B cell (primary cell): ENCODE results near the gene DKK1. TPM values are rescaled to one million over a fixed set of nuclear protein-coding genes. Genes with fewer than 3 reads are reported as not detected.

Experiments used
- ATAC-seq: fragments of 200-7000 bp; cut with Tn5 transposase; one replicate; pipeline ENCODE4 v1.10.0; 2021; ENCODE audit warnings: low read depth, mild to moderate bottlenecking, moderate number of reproducible peaks, moderate library complexity
- CTCF ChIA-PET: fragments of 350-600 bp; sonication (Branson Sonifier 250); formaldehyde crosslinking; loops from one replicate; lab custom pipeline; 2021; ENCODE audit warnings: antibody characterized with exemption, inconsistent platforms; lab: Charles Lee
- POLR2A ChIA-PET: fragments of 350-600 bp; sonication (Branson Sonifier 250); formaldehyde crosslinking; loops from one replicate; lab custom pipeline; 2021; ENCODE audit warnings: antibody characterized with exemption; lab: Charles Lee
- DNase-seq: peaks from one replicate; pipeline ENCODE4 v3.0.0; 2013
- H2AFZ ChIP-seq: 2 replicates; pipeline ENCODE4 v1.6.1; 2012; ENCODE audit warnings: mild to moderate bottlenecking, low read depth, low read length; ENCODE audit not compliant: insufficient read depth, poor library complexity, severe bottlenecking
- H3K27ac ChIP-seq, 2 donors: 1 replicate in 1 of 2; 2 replicates in 1 of 2; pipeline ENCODE4 v1.5.1; 2012 to 2013; ENCODE audit warnings: low read length in 2 of 2, mild to moderate bottlenecking in 2 of 2, moderate library complexity in 1 of 2
- H3K27me3 ChIP-seq, 4 experiments: fragments of 200-600 bp in 1 of 4; sonication (generic) in 1 of 4; replicated peaks in 1 of 4; 1 replicate in 2 of 4; 2 replicates in 2 of 4; pipeline versions ENCODE4 v1.6.1 to v1.7.0; 2013 to 2016; ENCODE audit warnings: low read length in 3 of 4, mild to moderate bottlenecking in 2 of 4, mixed read lengths in 1 of 4, moderate library complexity in 1 of 4; ENCODE audit not compliant: insufficient read depth in 4 of 4, control insufficient read depth in 3 of 4; ENCODE audit errors: control extremely low read depth in 1 of 4
- H3K36me3 ChIP-seq, 2 experiments: replicated peaks in 1 of 2; 1 replicate in 1 of 2; 2 replicates in 1 of 2; pipeline versions ENCODE4 v1.6.1 to v1.7.1; 2013; ENCODE audit warnings: low read length in 1 of 2; ENCODE audit not compliant: insufficient read depth in 2 of 2, control insufficient read depth in 1 of 2; ENCODE audit errors: control extremely low read depth in 1 of 2, extremely low read depth in 1 of 2
- H3K4me1 ChIP-seq, 2 donors: fragments of 200-600 bp in 1 of 2; sonication (generic) in 1 of 2; 1 replicate in 1 of 2; 2 replicates in 1 of 2; pipeline versions ENCODE4 v1.5.1 to v1.6.1; 2013 to 2017; ENCODE audit warnings: low read length in 2 of 2; ENCODE audit not compliant: control insufficient read depth in 2 of 2, insufficient read depth in 2 of 2
- H3K4me2 ChIP-seq: replicated peaks from 2 replicates; pipeline ENCODE3; 2012; ENCODE audit warnings: mild to moderate bottlenecking, low read depth, low read length; ENCODE audit not compliant: poor library complexity, severe bottlenecking
- H3K4me3 ChIP-seq, 5 experiments: fragments of 200-600 bp in 1 of 5; sonication (generic) in 1 of 5; 1 replicate in 3 of 5; 2 replicates in 2 of 5; pipeline versions ENCODE4 v1.5.1 to v1.7.0; 2011 to 2016; ENCODE audit warnings: low read length in 4 of 5, mild to moderate bottlenecking in 4 of 5, low read depth in 2 of 5, control low read depth in 1 of 5, moderate library complexity in 1 of 5; ENCODE audit not compliant: insufficient read depth in 1 of 5; ENCODE audit errors: control extremely low read depth in 1 of 5, extremely low read depth in 1 of 5
- H3K79me2 ChIP-seq: fragments of 200-600 bp; sonication (generic); one replicate; pipeline ENCODE4 v1.6.0; 2016; ENCODE audit warnings: low read length; ENCODE audit not compliant: control insufficient read depth, insufficient read depth
- H3K9ac ChIP-seq: fragments of 200-600 bp; sonication (generic); 2 replicates; pipeline ENCODE4 v1.6.1; 2017; ENCODE audit warnings: mild to moderate bottlenecking, low read length, moderate library complexity
- H3K9me3 ChIP-seq, 3 donors: one replicate each; pipeline versions ENCODE4 v1.6.1 to v1.7.1; 2013; ENCODE audit warnings: low read length in 2 of 3; ENCODE audit not compliant: control insufficient read depth in 2 of 3, insufficient read depth in 1 of 3; ENCODE audit errors: control extremely low read depth in 1 of 3
- H4K20me1 ChIP-seq: 2 replicates; pipeline ENCODE4 v1.6.0; 2012; ENCODE audit warnings: mild to moderate bottlenecking, low read length; ENCODE audit not compliant: insufficient read depth, control insufficient read depth, poor library complexity, severe bottlenecking
- H3K27ac Mint-ChIP-seq: one replicate; pipeline ENCODE4 v1.8.0; 2021; ENCODE audit warnings: mixed read lengths
- H3K27me3 Mint-ChIP-seq: one replicate; pipeline ENCODE4 v1.8.0; 2021; ENCODE audit warnings: mixed read lengths
- H3K4me1 Mint-ChIP-seq: one replicate; pipeline ENCODE4 v1.8.0; 2021; ENCODE audit warnings: mixed read lengths
- H3K4me3 Mint-ChIP-seq: one replicate; pipeline ENCODE4 v1.8.0; 2021; ENCODE audit warnings: mixed read lengths
- H3K9me3 Mint-ChIP-seq: one replicate; pipeline ENCODE4 v1.8.0; 2022; ENCODE audit warnings: mixed read lengths; ENCODE audit not compliant: insufficient read depth
- CTCF ChIP-seq: fragments of 200-600 bp; IDR thresholded peaks from one replicate; pipeline ENCODE4 v1.8.0; 2022; ENCODE audit warnings: antibody characterized with exemption, mild to moderate bottlenecking
- EZH2 ChIP-seq: IDR thresholded peaks from 2 replicates; pipeline ENCODE4 v1.6.1; 2012; ENCODE audit warnings: borderline replicate concordance, low read depth, mild to moderate bottlenecking, moderate library complexity, low read length; ENCODE audit not compliant: insufficient read depth, poor library complexity, severe bottlenecking
- WGBS: methylation state at CpG from one replicate; pipeline ENCODE4 v1.1.5; 2013; ENCODE audit warnings: missing lambda C conversion rate; ENCODE audit not compliant: insufficient coverage; 5-methylcytosine and 5-hydroxymethylcytosine counted together
- intact Hi-C: fragments of 100-400 bp; cut with micrococcal nuclease; formaldehyde crosslinking; loops from one replicate; pipeline ENCODE4 v1.10.0; 2022
- polyA plus RNA-seq: library from polyadenylated mRNA; depleted of rRNA; stranded (reverse); fragments of >200 nt; gene quantifications from 2 replicates; pipeline ENCODE4 v1.2.3, GENCODE V29; 2012
- total RNA-seq, 2 donors: library from RNA; stranded (reverse); fragments of 120-200 nt in 1 of 2; gene quantifications; 1 replicate in 1 of 2; 2 replicates in 1 of 2; pipeline versions ENCODE4 v1.2.3 to v1.2.4, GENCODE V29; 2013 to 2022

Gene DKK1
- total and polyA plus RNA-seq, 2 donors (not counting 1 experiment from before 2014, with no cell fraction given), result not detected

DNA sequence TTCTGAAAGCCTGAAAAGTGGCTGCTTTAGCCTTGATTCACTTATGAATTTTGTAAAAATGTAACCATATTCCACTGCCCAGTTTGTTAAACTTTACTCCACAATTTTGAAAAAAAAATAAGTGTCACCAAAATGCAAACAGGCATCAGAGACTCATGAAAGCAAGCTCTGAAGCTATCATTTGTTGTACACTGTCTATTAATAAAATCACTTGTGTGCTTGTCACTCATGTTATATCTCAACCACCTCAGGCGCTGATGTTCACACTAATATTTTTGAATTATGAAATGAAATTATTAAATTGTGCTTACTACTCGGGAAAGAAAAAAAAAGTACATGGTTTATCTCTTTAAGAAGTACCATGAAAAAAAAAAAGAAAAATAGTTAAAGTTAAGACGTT lies 34.5 kb upstream of the DKK1 start:
- CTCF ChIA-PET, result interaction anchor here (0.6 kb wide), 1 partner anchor 545 kb away, joined by 3 read pairs; no protein-coding TSS in a partner anchor
- Histone ChIP-seq H4K20me1 (no peaks in the 10 kb centered on the region), H3K27ac (no peak overlapping the region), H2AFZ (no peak overlapping the region), H3K4me1 (peaks cover 0 to 4% of the 10 kb centered on the region in 2 donors), H3K9ac (no peak overlapping the region), H3K4me3 (no peak overlapping the region), H3K36me3 (no peaks in the 10 kb centered on the region), H3K9me3 (peaks cover 2 to 4% (median 2%) of the 10 kb centered on the region in 3 donors), H3K27me3 (no peaks in the 10 kb centered on the region), H3K79me2 (no peaks in the 10 kb centered on the region), H3K4me2 (no peak overlapping the region)
- Mint-ChIP-seq H3K4me3 (no peak overlapping the region), H3K27ac (no peak overlapping the region), H3K4me1 (peaks cover 4% of the 10 kb centered on the region), H3K27me3 (no peaks in the 10 kb centered on the region), H3K9me3 (no peaks in the 10 kb centered on the region)
- ATAC-seq (no peak), DNase-seq (no peak)
- intact Hi-C loops, result no loop called here
- TF ChIP-seq CTCF (no peak), EZH2 (no peak)
- no CpG with 5 or more reads among the region's 3 CpGs for WGBS
- POLR2A ChIA-PET, result no interaction called here

- H3K27me3 ChIP-seq, result no peaks in the 10 kb centered on the region
- intact Hi-C loops, result no loop called here
- DNase-seq (no peak), ATAC-seq (no peak)
- H4K20me1 ChIP-seq, result no peaks in the 10 kb centered on the region
- no peak for TF ChIP-seq EZH2
- TF ChIP-seq CTCF, result no peak
- Mint-ChIP-seq H3K4me1 (peaks cover 9% of the 10 kb centered on the region), H3K4me3 (no peak overlapping the region), H3K27ac (no peak overlapping the region), H3K9me3 (no peaks in the 10 kb centered on the region), H3K27me3 (no peaks in the 10 kb centered on the region)
- no peak overlapping the region for H3K9ac ChIP-seq
- no peaks in the 10 kb centered on the region for H3K36me3 ChIP-seq
- H3K27ac ChIP-seq, result no peak overlapping the region
- POLR2A ChIA-PET, result no interaction called here
- H3K79me2 ChIP-seq, result no peaks in the 10 kb centered on the region
- H2AFZ ChIP-seq, result no peak overlapping the region
- H3K9me3 ChIP-seq, result peaks cover 2 to 4% (median 2%) of the 10 kb centered on the region in 3 donors
- CTCF ChIA-PET, result interaction anchor here (0.6 kb wide), 1 partner anchor 545 kb away, joined by 3 read pairs; no protein-coding TSS in a partner anchor
- no CpG with 5 or more reads among the region's 1 CpG for WGBS
- H3K4me3 ChIP-seq, result no peak overlapping the region
- no peak overlapping the region for H3K4me2 ChIP-seq
- H3K4me1 ChIP-seq, result peaks cover 4 to 9% of the 10 kb centered on the region in 2 donors
These were observed 34.0 kb upstream of the DKK1 start for GRCh38 chr10:52280051-52280450.
